HCT116 (cell line): ENCODE measurements around the gene MRPS34. TPM values are rescaled to one million over a fixed set of nuclear protein-coding genes. Genes with fewer than 3 reads are reported as not detected.

ENCODE experiments used
- ATAC-seq: fragments of 200-7000 bp; cut with Tn5 transposase; 2 replicates; pipeline ENCODE4 v1.9.1; 2020; ENCODE audit warnings: mild to moderate bottlenecking, moderate library complexity
- BruUV-seq: library from RNA; stranded (reverse); fragments of 400-500 nt; replicated peaks from 2 replicates; lab custom pipeline; 2021; lab: Mats Ljungman, UMichigan
- CTCF ChIA-PET: fragments of 300-600 bp; sonication (Branson Sonifier 250); formaldehyde crosslinking; loops from one replicate; lab custom pipeline; 2021; ENCODE audit warnings: antibody characterized with exemption; lab: Charles Lee
- POLR2A ChIA-PET: fragments of 300-600, 350-600 bp; sonication (Branson Sonifier 250); formaldehyde crosslinking; loops from one replicate; lab custom pipeline; 2021; ENCODE audit warnings: antibody characterized with exemption; lab: Charles Lee
- RAD21 ChIA-PET, 2 experiments: fragments of 300-600 bp; sonication (Branson Sonifier 250); formaldehyde crosslinking; loops; one replicate each; lab custom pipeline; 2023; ENCODE audit warnings: low total read pairs in 2 of 2; ENCODE audit not compliant: uncharacterized antibody in 2 of 2, unreplicated experiment in 2 of 2, low non-redundant PET in 1 of 2; lab: Charles Lee
- DNase-seq: peaks from one replicate; pipeline ENCODE4 v3.0.0-alpha.2; 2010; ENCODE audit warnings: low read depth, low spot score
- H2AFZ ChIP-seq: fragments of 200-600 bp; shearing (Covaris generic), sonication (generic); 2 replicates; pipeline ENCODE4 v1.6.1; 2017; ENCODE audit warnings: low read depth, mixed run types, mixed read lengths, antibody characterized with exemption, low read length; ENCODE audit not compliant: poor library complexity, severe bottlenecking
- H3K27ac ChIP-seq: 2 replicates; pipeline ENCODE4 v1.5.1; 2012; ENCODE audit warnings: low read depth, low read length
- H3K27me3 ChIP-seq: fragments of 200-600 bp; sonication (generic); 2 replicates; pipeline ENCODE4 v1.6.1; 2016; ENCODE audit warnings: mixed run types, low read length, mixed read lengths; ENCODE audit not compliant: insufficient read depth
- H3K36me3 ChIP-seq, 2 experiments: fragments of 200-500 bp in 1 of 2; fragments of 200-600 bp in 1 of 2; sonication (Bioruptor generic) in 1 of 2; sonication (generic) in 1 of 2; 2 replicates each; pipeline versions ENCODE4 v1.5.1 to v1.6.1; 2014 to 2016; ENCODE audit warnings: low read length in 2 of 2, inconsistent platforms in 1 of 2, mixed read lengths in 1 of 2, mixed run types in 1 of 2; ENCODE audit not compliant: insufficient read depth in 2 of 2, control insufficient read depth in 1 of 2
- H3K4me1 ChIP-seq, 2 experiments: fragments of 200-600 bp in 1 of 2; sonication (generic) in 1 of 2; 2 replicates each; pipeline versions ENCODE4 v1.5.1 to v1.6.1; 2012 to 2017; ENCODE audit warnings: low read length in 2 of 2, inconsistent platforms in 1 of 2, mild to moderate bottlenecking in 1 of 2, mixed read lengths in 1 of 2, mixed run types in 1 of 2, moderate library complexity in 1 of 2; ENCODE audit not compliant: insufficient read depth in 2 of 2, control insufficient read depth in 1 of 2
- H3K4me2 ChIP-seq: fragments of 200-600 bp; sonication (generic); 2 replicates; pipeline ENCODE4 v1.6.1; 2017; ENCODE audit warnings: mixed run types, low read length, mixed read lengths
- H3K4me3 ChIP-seq, 2 experiments: fragments of 200-600 bp in 1 of 2; sonication (generic) in 1 of 2; replicated peaks in 1 of 2; 2 replicates each; pipeline ENCODE4 v1.5.1; 2011 to 2016; ENCODE audit warnings: low read length in 2 of 2, control low read depth in 1 of 2, low read depth in 1 of 2, mild to moderate bottlenecking in 1 of 2, mixed read lengths in 1 of 2, mixed run types in 1 of 2
- H3K79me2 ChIP-seq: fragments of 200-600 bp; sonication (generic); 2 replicates; pipeline ENCODE4 v1.6.1; 2017; ENCODE audit warnings: mild to moderate bottlenecking, mixed run types, low read length, moderate library complexity, mixed read lengths; ENCODE audit not compliant: insufficient read depth
- H3K9ac ChIP-seq: fragments of 200-600 bp; sonication (generic); 2 replicates; pipeline ENCODE4 v1.6.1; 2016; ENCODE audit warnings: low read length, mixed read lengths
- H3K9me2 ChIP-seq: fragments of 200-600 bp; sonication (generic), shearing (Covaris generic); 2 replicates; pipeline ENCODE4 v1.6.1; 2017; ENCODE audit warnings: mixed run types, mild to moderate bottlenecking, moderate library complexity; ENCODE audit not compliant: insufficient read depth
- H3K9me3 ChIP-seq, 2 experiments: fragments of 200-500 bp in 1 of 2; fragments of 200-600 bp in 1 of 2; sonication (Bioruptor generic) in 1 of 2; sonication (generic) in 1 of 2; 2 replicates each; pipeline ENCODE4 v1.6.1; 2014 to 2017; ENCODE audit warnings: low read length in 2 of 2, mixed read lengths in 2 of 2, inconsistent platforms in 1 of 2, low read depth in 1 of 2, mild to moderate bottlenecking in 1 of 2, mixed run types in 1 of 2, moderate library complexity in 1 of 2; ENCODE audit not compliant: control insufficient read depth in 1 of 2, insufficient read depth in 1 of 2
- H4K20me1 ChIP-seq: fragments of 200-600 bp; sonication (generic), shearing (Covaris generic); 2 replicates; pipeline ENCODE4 v1.6.1; 2017; ENCODE audit warnings: mixed run types, mild to moderate bottlenecking, moderate library complexity; ENCODE audit not compliant: insufficient read depth
- CEBPB ChIP-seq: IDR thresholded peaks from 2 replicates; pipeline ENCODE4 v1.6.1; 2012; ENCODE audit warnings: low read depth
- EGR1 ChIP-seq: IDR thresholded peaks from 2 replicates; pipeline ENCODE4 v1.6.1; 2012; ENCODE audit warnings: low read depth
- ELF1 ChIP-seq: IDR thresholded peaks from 2 replicates; pipeline ENCODE4 v1.6.1; 2012; ENCODE audit warnings: low read depth, borderline replicate concordance
- EZH2 ChIP-seq: fragments of 200-600 bp; sonication (generic); IDR thresholded peaks from 2 replicates; pipeline ENCODE4 v1.6.1; 2017; ENCODE audit warnings: antibody characterized with exemption, mixed run types
- MAX ChIP-seq: IDR thresholded peaks from 2 replicates; pipeline ENCODE4 v1.6.1; 2012
- POLR2A ChIP-seq: IDR thresholded peaks from 2 replicates; pipeline ENCODE4 v1.7.0; 2011; ENCODE audit warnings: borderline replicate concordance; ENCODE audit not compliant: insufficient read depth, insufficient read length; ENCODE audit errors: extremely low read depth
- POLR2AphosphoS5 ChIP-seq: IDR thresholded peaks from 2 replicates; pipeline ENCODE4 v1.6.1; 2011; ENCODE audit warnings: mild to moderate bottlenecking, low read depth, low read length, moderate library complexity
- SIN3A ChIP-seq: IDR thresholded peaks from 2 replicates; pipeline ENCODE4 v1.6.1; 2012; ENCODE audit warnings: low read depth
- SP1 ChIP-seq: IDR thresholded peaks from 2 replicates; pipeline ENCODE4 v1.6.1; 2012; ENCODE audit warnings: low read depth
- intact Hi-C: fragments of 100-400 bp; cut with micrococcal nuclease; formaldehyde crosslinking; loops from 2 replicates; pipeline ENCODE4 v1.10.0; 2022
- total RNA-seq: library from RNA; stranded (reverse); gene quantifications from one replicate; pipeline ENCODE4 v1.2.1, GENCODE V29; 2021; ENCODE audit not compliant: unreplicated experiment

The MRPS34 gene
- total RNA-seq, 1 experiment from 2014 or later: 200 TPM

- Histone ChIP-seq H3K79me2 (peaks cover 33% of the 10 kb centered on the region), H3K4me2 (no peak overlapping the region), H4K20me1 (no peaks in the 10 kb centered on the region), H2AFZ (no peak overlapping the region), H3K27me3 (no peaks in the 10 kb centered on the region), H3K9me2 (no peaks in the 10 kb centered on the region), H3K9ac (no peak overlapping the region), H3K4me1 (peaks cover 4 to 27% of the 10 kb centered on the region in 2 experiments), H3K4me3 (no peak overlapping the region), H3K27ac (peak overlapping the region; percentile 34; the same call in 1 of the 2 replicates), H3K36me3 (peaks cover 0 to 4% of the 10 kb centered on the region in 2 experiments; a peak in 3 of 4 replicates), H3K9me3 (no peaks in the 10 kb centered on the region)
- DNase-seq: no peak
- ChIA-PET CTCF (no interaction called here), RAD21 (no interaction called here), POLR2A (interaction anchor here (1.2 kb wide), 1 partner anchor 185 kb away, joined by 3 read pairs; the partner anchor contains the start of gene RPS2)
- no TSS peak for BruUV-seq
- intact Hi-C loops: no loop called here
- TF ChIP-seq ELF1: no peak
- TF ChIP-seq EGR1: no peak
- no peak for TF ChIP-seq SP1
- ATAC-seq: no peak
Observed at GRCh38 chr16:1779234-1779701, 6.3 kb upstream of the MRPS34 start.

GRCh38 chr16:1778200-1779179, 5.6 kb upstream of the MRPS34 start:
- BruUV-seq: no TSS peak
- TF ChIP-seq SIN3A (no peak), POLR2A (peak; percentile 49), EZH2 (no peak), CEBPB (no peak), MAX (no peak), POLR2AphosphoS5 (0 out of 2 replicates have a peak, but pooled peaks have one; percentile 25)
- TF ChIP-seq, all 23 proteins: peak for 2
- intact Hi-C loops: no loop called here
- Histone ChIP-seq H3K4me2 (no peak overlapping the region), H3K36me3 (no peaks in the 10 kb centered on the region; a peak in 2 of 4 replicates), H3K9me3 (no peaks in the 10 kb centered on the region), H3K9me2 (no peaks in the 10 kb centered on the region), H2AFZ (no peak overlapping the region), H3K27ac (peak overlapping the region; percentile 24; the same call in 1 of the 2 replicates), H3K27me3 (no peaks in the 10 kb centered on the region), H4K20me1 (no peaks in the 10 kb centered on the region), H3K4me1 (peaks cover 6 to 29% of the 10 kb centered on the region in 2 experiments), H3K79me2 (peaks cover 33% of the 10 kb centered on the region), H3K4me3 (no peak overlapping the region), H3K9ac (no peak overlapping the region)
- ChIA-PET POLR2A (no interaction called here), CTCF (no interaction called here), RAD21 (no interaction called here)
- DNase-seq (no peak), ATAC-seq (no peak)
